ENCODE measurements around the gene SERINC4.

Gene SERINC4

DNA sequence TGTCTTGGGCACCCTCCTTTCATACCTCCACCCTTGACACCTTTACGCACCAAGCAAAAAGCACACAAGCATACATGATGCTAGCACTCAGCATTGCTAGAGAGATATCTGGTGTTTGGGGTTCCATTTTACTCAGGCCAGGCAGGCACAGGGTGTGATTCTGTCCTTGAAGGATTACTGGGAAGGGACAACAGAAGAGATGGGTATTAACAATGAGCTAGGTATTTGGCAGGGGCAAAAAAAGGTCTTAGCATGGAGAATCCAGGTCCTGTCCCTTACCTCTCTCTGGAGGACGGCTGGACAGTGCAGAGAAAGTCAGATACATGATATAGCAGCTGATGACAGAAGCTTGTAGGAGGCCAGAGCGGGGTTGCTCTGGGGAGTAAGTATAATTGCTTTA, 3.5 kb downstream of the SERINC4 start:
- DNase-seq (ENCODE audit: low read depth): no peak

DNA sequence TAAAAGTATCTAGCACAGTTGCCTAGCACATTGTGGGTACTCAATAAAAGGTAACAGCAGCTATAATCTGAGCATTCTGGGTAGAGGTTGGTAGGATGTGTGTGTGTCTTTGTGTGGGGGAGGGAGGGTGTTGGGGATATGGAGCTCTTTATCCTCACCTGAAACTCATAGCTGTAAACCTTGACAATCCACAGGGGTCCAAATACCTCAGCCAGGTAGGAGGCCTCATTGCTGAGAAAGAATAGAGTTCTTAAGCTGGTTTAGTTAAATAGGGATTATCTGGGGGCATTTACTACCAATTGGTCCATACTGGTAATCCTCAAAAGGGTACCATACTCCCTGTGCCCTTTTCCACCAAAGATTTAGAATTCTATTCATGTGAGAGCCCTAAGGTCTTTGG, 4.0 kb downstream of the SERINC4 start:
- DNase-seq (ENCODE audit: low read depth): no peak

DNA sequence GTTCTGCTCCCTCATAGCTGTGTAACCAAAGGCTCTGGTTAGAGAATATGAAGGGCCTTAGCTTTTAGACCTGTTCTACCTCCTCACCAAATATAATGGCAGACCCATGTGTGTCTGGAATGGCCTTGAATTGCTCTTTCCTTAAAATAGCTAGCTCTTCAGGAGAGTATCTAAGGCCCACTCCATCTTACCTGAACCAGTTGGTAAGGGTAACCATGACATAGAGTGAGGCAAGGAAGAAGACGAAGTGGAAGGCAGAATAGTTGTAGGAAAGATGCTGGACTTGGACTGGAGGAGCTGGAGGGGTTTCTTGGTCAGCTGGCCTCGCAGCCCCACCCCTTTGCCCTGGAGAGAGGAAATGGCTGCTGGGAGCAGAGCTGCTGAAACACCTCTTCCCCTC, 4.8 kb downstream of the SERINC4 start:
- DNase-seq (ENCODE audit: low read depth): no peak

DNA sequence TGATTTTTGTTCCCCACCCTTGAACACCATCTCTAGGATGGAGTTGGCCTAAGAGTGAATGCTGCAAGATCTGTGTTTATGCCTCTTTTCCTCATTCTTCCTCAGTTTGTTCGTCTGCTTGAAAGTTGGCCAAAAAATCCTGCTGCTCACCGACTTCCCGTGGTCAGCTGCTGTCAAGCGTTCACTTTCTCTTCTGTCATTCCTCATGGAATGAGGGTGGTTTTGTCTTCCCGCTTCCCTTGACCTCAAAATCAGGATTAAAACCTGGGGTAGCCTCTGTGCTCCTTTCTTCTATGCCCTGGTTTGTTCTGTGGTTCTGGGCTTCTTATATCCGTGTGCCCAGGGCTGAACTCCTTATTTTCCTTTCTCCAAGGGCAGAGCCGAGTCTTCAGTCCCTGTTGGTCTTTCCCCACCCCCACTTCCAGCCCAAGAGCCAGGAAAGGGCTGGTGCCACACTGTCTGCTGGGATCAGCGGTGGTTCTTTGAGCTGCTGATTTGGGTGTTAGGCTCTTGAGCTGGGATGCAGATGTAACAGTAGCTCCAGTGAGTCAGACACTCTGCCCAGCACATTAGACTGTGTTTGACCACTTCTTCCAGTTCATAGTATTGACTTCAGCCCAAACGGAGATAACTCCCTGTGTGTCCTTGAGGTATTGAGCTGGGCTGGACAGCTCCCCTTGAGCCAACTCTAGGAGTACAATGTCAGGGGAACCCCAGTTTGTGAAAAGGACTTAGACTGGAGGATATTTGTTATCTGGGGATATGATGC, 5.6 kb downstream of the SERINC4 start:
- peak; percentile 70 for DNase-seq (ENCODE audit: low read depth)

DNA sequence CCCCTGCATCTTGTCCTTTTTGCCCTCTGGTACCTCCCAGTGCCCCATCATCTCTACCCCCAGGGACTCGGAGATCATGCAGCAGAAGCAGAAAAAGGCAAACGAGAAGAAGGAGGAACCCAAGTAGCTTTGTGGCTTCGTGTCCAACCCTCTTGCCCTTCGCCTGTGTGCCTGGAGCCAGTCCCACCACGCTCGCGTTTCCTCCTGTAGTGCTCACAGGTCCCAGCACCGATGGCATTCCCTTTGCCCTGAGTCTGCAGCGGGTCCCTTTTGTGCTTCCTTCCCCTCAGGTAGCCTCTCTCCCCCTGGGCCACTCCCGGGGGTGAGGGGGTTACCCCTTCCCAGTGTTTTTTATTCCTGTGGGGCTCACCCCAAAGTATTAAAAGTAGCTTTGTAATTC, 6.4 kb downstream of the SERINC4 start:
- DNase-seq (ENCODE audit: low read depth): no peak

DNA sequence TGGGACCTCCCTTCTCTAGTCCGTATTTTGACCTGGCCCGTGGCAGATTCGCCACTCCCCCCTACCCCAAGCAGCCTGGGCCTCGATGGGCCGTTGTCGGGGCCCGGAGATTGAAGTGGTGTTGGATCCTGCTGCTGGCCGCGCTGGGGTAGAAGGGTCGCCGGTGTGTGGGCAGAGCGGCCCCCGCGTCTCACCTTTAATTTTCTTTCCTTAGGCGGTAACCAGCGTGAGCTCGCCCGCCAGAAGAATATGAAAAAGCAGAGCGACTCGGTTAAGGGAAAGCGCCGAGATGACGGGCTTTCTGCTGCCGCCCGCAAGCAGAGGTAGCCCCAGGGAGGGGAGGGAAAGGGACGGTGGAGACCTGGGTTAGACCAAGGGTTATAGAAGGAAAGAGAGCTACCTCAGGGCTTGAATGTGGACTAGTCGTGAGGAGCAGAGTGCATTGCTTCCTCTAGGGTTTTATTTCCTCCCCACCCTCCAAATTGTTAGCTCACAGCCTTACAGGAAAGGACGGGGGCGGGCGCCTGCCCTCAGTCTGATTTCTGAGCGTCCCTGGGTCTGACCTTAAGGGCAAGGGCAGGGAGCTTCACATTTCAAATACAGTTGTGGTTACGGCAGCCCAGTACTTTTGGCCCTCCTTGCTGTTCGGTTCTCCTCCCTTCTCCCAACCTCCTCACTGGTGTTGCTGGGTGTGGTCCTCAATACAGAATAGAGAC, 7.1 kb downstream of the SERINC4 start:
- DNase-seq (ENCODE audit: low read depth): peak; percentile 67

DNA sequence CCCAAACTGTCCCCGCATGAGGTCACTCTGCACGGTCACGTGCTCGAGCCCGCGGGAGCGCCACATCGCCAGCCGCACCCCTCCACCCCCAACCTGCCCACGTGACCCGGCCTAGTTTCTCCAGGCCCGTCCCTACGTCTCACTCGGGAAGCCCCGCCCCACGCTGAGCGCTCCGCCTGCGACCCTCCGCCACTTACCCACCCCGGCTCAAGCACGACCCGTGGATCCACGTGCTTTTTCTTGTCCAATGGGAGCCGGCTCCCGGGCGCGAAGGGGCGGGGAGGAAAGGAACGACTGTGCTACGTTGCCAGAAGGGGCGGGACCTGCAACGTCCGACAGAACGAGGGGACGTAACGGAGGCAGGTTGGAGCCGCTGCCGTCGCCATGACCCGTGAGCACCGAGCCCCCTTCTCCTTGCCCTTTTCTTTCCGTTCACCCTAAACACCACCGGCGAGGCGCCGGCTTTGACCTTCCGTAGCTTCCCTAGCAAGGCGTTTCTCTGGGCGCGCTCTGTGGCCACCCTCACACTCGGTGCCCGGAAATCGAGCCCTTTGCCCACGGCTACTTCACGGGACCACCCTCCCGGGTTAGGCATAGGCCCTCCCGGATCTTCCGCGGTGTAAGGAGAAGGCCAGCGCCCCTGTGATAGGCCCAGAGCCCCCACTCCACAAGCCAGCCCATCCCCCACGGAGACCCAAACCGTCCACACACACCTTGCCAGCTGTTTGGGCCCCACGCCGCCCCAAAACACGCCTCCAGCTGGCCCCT, 7.8 kb downstream of the SERINC4 start, which contains the start of gene SERF2:
Gene SERF2 (plus strand): TSS at position 328 of the 768 bp plus-strand sequence. CDS start 57 bp downstream, at position 385.
- peak; percentile 100 for DNase-seq (ENCODE audit: low read depth)

DNA sequence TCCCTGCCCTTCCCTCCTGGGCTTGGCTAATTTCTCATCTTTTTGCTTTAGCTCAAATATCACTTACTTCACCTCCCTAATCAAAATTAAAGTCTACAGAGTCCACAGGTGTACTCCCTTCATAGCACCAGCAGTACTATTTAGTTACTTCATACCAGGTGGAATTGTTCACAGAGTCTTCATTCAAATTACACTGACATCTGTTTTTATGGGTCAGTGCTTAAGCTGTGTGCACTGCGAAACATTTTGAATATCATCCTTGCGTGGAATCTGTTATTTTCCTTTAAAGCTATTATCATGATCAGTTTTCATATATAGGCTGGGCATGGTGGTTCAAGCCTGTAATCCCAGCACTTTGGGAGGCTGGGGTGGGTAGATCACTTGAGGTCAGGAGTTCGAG, 10.6 kb downstream of the SERINC4 start:
- no peak for DNase-seq (ENCODE audit: low read depth)

DNA sequence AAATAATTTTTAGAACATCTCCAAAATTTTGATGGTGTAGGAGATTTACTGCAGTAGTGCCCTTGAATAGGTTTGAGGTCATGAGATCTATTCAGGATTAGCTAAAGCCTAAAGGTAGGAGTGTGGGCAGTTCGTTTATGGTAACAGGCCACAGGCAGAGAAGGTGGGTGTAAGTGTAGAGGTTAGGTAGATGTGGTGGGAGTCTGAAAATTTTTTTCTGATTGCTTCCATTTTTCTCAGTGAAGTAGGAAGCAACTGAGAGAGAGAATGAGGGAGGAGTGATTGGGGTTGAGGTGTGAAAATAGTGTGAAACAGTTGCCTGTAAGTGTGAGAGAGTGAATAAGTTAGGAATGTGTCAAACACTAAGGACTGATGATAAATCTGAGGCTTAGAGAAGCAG, 21.0 kb downstream of the SERINC4 start:
- DNase-seq (ENCODE audit: low read depth): no peak

DNA sequence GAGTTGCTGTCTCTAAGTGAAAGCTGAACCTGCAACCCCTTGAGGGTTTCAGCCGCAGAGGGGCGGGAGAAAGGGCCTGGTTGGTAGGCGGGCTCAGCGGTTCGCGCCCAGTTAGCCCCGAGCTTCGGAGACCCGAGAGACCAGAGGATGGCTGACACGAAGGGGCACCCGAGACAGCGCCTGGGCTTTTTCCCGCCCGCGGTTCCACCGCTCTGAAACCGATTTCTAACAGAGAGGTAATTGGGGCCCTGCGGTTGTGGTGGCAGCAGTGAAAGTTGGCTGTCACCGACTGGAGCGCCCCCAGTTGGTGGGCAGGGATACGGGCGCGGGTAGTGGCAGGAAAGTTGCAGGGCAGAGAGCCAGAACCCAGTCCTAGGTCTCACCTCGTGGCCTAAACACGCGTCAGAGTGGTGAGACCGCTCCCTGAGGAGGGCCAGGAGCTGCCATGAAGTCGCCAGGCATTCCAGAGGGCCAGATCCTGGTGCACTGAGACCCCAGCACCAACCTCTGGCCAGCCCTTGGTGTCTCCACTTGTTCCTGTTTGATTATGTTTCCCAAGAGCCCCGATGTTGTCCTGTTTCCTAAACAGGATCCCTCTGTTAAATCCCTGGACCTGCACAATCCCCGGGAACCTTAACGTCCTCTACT, 22.6 kb downstream of the SERINC4 start:
- DNase-seq (ENCODE audit: low read depth): peak; percentile 81

DNA sequence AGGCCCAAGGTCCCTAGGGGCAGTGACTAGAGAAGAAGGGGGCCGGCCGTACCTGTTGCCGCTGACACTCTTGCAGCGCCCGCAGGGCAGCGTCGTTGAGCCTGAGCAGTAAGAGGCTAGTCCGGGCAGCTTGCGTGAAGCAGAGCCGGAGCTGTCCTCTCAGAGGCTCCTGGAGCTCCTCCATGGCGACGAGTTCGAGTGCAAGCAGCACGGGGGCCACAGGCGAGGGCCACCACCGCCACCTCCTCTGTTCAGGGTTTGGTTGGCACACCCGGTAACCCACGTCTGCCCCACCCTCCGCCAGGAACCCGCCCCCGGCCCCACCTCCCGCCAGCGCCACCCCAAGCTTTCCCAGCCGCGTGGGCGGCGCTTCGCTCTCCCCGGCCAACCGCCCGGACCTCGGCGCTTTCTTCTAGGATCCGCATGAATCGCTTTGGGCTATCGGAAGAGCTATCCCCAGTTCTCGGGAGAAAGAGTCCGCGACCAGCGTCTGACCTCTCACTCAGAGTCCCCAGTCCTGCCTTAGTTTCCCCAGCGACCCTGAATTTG, 23.2 kb downstream of the SERINC4 start, which contains the start of gene ELL3:
Gene ELL3 (minus strand): TSS at position 249 of the 549 bp plus-strand sequence. CDS start 65 bp downstream, at position 184.
- peak; percentile 80 for DNase-seq (ENCODE audit: low read depth)

DNA sequence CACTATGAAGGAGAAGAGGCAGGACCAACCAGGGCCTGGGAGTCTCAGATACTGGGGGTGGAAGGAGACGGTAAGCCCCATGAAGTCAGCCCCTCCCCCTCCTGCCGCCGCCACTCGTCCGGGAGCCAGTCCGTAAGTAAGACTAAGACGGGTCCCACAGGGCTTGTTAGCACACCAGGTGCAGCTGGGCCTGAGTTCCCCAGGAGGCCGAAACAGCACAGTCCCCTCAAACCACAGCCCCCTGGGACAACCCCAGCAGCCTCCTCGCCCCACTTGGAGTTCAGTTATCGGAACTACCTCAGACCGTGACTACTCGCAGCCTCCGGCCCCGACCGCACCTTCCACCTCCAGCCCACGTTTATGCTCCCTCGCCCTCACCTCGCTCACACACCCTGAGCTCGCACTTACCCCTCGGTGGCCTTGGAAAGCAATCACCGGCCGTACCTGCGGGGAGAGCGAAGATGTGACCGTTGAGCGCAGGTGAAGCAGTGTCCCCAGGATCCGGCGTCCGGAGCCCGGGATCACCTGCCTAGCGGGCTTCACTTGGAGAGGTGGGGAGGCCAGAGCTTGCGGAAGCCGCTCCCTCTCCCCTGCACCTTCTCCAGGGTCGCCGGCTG, 23.8 kb downstream of the SERINC4 start:
- DNase-seq (ENCODE audit: low read depth): no peak

DNA sequence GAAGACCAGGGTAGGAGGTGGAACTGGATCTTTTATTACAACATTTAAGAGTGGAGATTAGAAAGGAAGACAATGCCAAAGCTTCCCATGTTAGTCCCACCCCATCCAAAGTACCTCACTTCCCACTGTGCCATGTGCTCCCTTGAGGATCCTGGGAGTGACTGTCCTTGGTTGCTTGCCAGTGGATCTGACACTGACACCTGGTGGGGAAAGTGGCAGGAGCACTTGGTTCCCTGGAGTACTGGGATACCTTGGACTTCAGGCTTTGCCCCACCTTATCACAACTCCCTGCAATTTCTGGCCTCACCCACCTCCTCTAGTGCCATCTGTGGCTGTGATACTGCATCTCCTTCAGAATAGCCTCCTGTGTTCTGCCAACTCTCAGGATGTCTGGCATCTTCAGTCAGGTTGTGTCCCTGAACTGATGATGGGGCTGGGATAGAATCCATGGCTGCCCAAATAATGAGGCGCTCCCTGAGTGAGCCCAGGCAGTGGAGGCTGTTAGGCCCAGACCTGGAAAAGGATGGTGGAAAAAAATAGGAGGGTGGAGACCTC, 24.5 kb downstream of the SERINC4 start:
- DNase-seq (ENCODE audit: low read depth): peak; percentile 61

DNA sequence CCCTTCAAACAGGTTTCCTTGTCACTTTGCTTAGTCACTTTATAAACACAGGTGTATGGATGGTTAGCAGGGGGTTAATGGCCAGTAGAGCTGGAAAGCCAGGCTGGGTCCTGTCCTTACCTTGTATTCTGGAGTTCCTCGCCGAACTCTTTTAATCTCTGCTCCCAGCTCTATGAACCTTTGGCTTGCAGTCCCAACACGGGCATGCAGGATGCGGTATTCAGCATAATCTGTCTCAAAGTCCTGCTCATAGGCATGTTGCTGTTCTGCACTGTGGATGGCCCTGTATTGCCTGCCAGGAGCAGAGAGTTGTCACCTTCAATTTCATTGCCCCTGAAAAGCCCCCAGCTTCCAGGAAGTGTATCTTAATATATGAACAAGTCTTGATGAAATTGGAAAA, 26.0 kb downstream of the SERINC4 start:
- DNase-seq (ENCODE audit: low read depth): no peak

DNA sequence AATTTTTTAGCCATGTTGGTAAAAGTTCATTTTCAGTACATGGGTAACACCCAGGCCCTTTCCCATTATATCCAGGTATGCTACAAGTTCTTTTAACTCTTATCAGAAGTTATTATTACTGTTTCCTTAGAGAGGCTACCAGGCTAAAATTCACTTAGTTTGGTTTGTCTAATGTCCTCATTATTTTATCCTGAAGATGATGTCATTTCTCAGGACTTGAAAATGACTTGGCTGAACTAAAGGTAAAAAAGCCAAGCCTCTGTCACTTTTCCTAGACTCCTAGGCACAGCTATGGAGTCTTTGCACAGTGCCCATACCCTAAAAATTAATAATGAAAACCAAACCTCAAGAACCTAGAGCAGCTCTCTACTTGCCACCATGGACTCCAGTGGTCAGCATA, 27.4 kb downstream of the SERINC4 start:
- DNase-seq (ENCODE audit: low read depth): no peak

DNA sequence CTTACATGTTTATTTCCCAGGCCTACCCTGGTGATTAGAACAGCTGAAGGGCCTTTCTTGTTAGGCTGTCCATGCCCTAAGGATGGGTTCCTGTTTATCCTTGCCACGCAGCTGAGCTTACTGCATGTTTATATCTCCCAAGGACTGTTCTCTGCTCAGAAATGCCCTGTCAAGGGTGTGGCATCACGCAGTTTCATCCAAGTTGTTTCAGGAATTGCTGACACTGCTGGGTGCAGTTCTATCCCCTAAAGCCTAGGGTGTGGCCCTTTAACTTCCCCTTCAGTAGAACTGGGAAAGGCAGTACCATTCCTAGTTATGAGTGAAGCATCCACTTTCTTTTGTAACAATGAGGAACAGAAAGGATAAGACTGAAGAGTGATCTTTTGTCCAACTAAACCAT, 28.2 kb downstream of the SERINC4 start:
- no peak for DNase-seq (ENCODE audit: low read depth)

DNA sequence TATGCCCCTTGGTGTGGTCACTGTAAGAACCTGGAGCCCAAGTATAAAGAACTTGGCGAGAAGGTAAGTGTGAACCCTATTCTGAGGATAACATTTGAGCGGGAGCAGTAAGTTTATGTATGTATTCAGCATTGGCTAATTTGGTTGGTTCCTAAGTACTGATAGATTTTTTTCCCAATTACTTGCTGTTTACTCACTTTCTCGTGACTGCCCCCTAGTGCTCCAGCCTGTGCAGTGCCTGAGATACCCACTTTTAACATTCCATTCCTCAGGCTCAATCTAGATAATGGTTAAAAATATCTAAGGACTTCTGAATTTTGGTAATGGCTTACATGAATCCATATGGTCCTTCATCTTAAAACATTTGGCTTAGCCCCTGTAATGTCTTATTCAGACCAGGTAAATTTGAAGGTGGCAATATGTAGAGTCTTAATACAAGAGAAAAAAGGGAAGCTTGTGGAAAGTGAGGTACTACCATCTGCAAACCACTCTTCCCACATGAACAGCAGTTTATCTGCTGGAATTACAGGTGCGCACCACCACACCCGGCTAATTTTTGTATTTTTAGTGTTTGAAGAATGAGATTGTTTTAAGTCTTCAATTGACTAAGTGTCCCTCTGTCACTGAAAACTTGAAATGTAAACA, 30.3 kb downstream of the SERINC4 start:
- peak; percentile 73 for DNase-seq (ENCODE audit: low read depth)

DNA sequence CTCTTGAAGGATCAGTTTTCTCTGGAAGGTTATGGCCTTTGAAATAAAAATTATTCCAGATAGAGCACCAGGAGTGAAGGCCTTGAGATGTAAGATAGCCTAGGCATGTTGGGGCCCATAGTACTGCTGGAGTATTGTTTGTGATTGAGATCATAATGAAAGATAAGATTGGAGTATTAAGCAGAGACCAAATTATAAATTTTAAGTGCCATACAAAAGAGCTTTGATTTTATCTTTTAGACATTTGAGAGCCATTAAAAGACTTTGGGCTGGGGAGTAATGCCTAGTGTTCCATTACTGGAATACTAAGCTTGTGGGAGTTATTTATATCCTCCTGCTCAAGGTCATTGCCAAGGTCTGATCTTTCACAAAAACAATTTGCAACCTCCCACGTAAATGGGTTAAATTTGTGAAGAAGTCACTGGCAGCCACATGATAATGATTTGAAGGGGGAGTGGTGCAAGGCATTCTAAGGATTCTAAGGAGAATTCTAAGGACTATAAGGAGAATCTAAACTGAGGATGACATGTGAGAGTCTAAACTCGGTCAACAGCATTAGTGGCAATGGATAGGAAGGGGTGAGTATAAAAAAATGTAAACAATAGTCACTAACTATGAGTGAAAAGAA, 36.1 kb downstream of the SERINC4 start:
- DNase-seq (ENCODE audit: low read depth): peak; percentile 27

DNA sequence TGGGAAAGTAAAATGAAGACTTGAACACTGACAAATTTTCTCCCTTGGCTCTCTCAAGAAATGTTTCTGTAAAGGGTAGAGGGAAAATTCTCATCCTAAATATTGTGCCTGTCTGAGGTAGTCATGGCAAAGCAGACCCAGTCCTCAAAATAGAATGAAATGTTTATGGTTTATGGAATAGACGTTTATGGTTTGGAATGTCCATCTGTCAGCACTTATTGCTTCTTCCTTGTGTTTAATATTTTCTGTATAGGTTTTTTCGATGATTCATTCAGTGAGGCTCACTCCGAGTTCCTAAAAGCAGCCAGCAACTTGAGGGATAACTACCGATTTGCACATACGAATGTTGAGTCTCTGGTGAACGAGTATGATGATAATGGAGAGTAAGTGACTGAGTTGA, 37.2 kb downstream of the SERINC4 start:
- no peak for DNase-seq (ENCODE audit: low read depth)

DNA sequence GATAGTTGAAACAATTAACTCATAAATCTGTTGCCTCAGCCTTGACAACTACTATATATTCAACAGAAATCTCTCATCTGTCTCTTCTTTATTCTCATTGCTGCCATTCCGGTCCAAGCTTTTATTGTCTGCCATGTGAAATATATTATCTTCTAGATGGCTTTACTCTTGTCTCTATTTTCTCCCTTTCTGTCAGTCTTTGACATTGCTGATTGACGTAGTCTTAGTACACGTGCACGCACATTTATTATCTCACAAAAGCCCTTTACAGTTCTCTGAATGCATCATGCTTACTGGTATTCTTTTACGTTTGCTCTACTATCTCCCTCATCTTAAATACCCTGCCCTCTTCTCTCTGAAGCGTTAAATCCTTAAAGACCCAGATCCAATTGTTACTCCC, 48.1 kb downstream of the SERINC4 start:
- no peak for DNase-seq (ENCODE audit: low read depth)

Data from EH (cell line).